HepG2 (cell line): ENCODE data around the gene CRAT. TPM values are rescaled to one million over a fixed set of nuclear protein-coding genes. Genes with fewer than 3 reads are reported as not detected.

Experiments used
- AHR ChIP-seq: IDR thresholded peaks from 2 replicates; pipeline ENCODE4 v1.6.1; 2018; ENCODE audit warnings: missing genetic modification reagents, missing compliant biosample characterization
- BORCS8-MEF2B ChIP-seq: sonication (generic); formaldehyde crosslinking; IDR thresholded peaks from 2 replicates; pipeline ENCODE4 v1.8.0; 2022; ENCODE audit warnings: mild to moderate bottlenecking, missing genetic modification reagents
- CENPT ChIP-seq: sonication (generic); formaldehyde crosslinking; IDR thresholded peaks from 2 replicates; pipeline ENCODE4 v1.8.0; 2022; ENCODE audit warnings: low read depth, mild to moderate bottlenecking, moderate library complexity, missing genetic modification reagents
- DNMT1 ChIP-seq: sonication (generic); formaldehyde crosslinking; IDR thresholded peaks from 2 replicates; pipeline ENCODE4 v1.5.1; 2020; ENCODE audit warnings: mild to moderate bottlenecking, missing genetic modification reagents
- FOSL1 ChIP-seq: sonication (generic); formaldehyde crosslinking; IDR thresholded peaks from 2 replicates; pipeline ENCODE4 v1.9.0; 2021; ENCODE audit warnings: missing genetic modification reagents, borderline replicate concordance
- IKZF1 ChIP-seq: fragments of 450-650 bp; IDR thresholded peaks from 2 replicates; pipeline ENCODE4 v1.7.1; 2016
- JUN ChIP-seq: sonication (generic); formaldehyde crosslinking; IDR thresholded peaks from 2 replicates; pipeline ENCODE4 v1.4.0; 2020; ENCODE audit warnings: mild to moderate bottlenecking, missing genetic modification reagents
- MED1 ChIP-seq: sonication (generic); formaldehyde crosslinking; IDR thresholded peaks from 2 replicates; pipeline ENCODE4 v1.4.0; 2020; ENCODE audit warnings: missing genetic modification reagents
- MIER3 ChIP-seq: IDR thresholded peaks from 2 replicates; pipeline ENCODE4 v1.6.1; 2016; ENCODE audit warnings: missing compliant biosample characterization, borderline replicate concordance
- MZF1 ChIP-seq: sonication (generic); formaldehyde crosslinking; IDR thresholded peaks from 2 replicates; pipeline ENCODE4 v1.8.1; 2023; ENCODE audit warnings: mild to moderate bottlenecking, missing genetic modification reagents, borderline replicate concordance
- NAIF1 ChIP-seq: sonication (generic); formaldehyde crosslinking; IDR thresholded peaks from 2 replicates; pipeline ENCODE4 v1.5.0; 2020; ENCODE audit warnings: mild to moderate bottlenecking, missing genetic modification reagents, borderline replicate concordance
- NFYC ChIP-seq: IDR thresholded peaks from 2 replicates; pipeline ENCODE4 v1.6.1; 2016; ENCODE audit warnings: missing genetic modification reagents, missing compliant biosample characterization
- NR3C1 ChIP-seq: sonication (generic); formaldehyde crosslinking; IDR thresholded peaks from 2 replicates; pipeline ENCODE4 v1.4.0; 2020; ENCODE audit warnings: missing genetic modification reagents
- RARA ChIP-seq: IDR thresholded peaks from 2 replicates; pipeline ENCODE4 v1.6.1; 2016; ENCODE audit warnings: missing genetic modification reagents, missing compliant biosample characterization
- RXRB ChIP-seq: IDR thresholded peaks from 2 replicates; pipeline ENCODE4 v1.6.1; 2016; ENCODE audit warnings: borderline replicate concordance, missing genetic modification reagents, missing compliant biosample characterization
- SMAD9 ChIP-seq: sonication (generic); formaldehyde crosslinking; IDR thresholded peaks from 2 replicates; pipeline ENCODE4 v1.5.1; 2020; ENCODE audit warnings: mild to moderate bottlenecking, missing genetic modification reagents
- SP5 ChIP-seq: IDR thresholded peaks from 2 replicates; pipeline ENCODE4 v1.6.1; 2016; ENCODE audit warnings: low read depth, borderline replicate concordance
- ZNF556 ChIP-seq: sonication (generic); formaldehyde crosslinking; IDR thresholded peaks from 2 replicates; pipeline ENCODE4 v1.4.0; 2020; ENCODE audit warnings: mild to moderate bottlenecking, missing genetic modification reagents, borderline replicate concordance
- ZNF672 ChIP-seq: sonication (generic); formaldehyde crosslinking; IDR thresholded peaks from 2 replicates; pipeline ENCODE4 v1.8.1; 2022; ENCODE audit warnings: missing genetic modification reagents
- ZNF850 ChIP-seq: sonication (generic); formaldehyde crosslinking; conservative IDR thresholded peaks from 2 replicates; pipeline ENCODE4 v1.9.0; 2021; ENCODE audit warnings: mild to moderate bottlenecking, missing genetic modification reagents
- polyA plus RNA-seq, 8 experiments: library from polyadenylated mRNA; depleted of rRNA in 3 of 8; stranded (reverse) in 7 of 8; unstranded in 1 of 8; fragments of >200 nt; fragmentation: Illumina TruSeq in 4 of 8; extraction: Trizol in 4 of 8; gene quantifications; 2 replicates each; pipeline versions ENCODE4 v1.2.1 to v1.2.3, GENCODE V29; 2011 to 2016; ENCODE audit warnings: low read depth in 4 of 8, missing spikeins in 1 of 8, mixed read lengths in 1 of 8; ENCODE audit not compliant: insufficient read depth in 1 of 8
- total RNA-seq, 5 experiments: library from RNA; depleted of rRNA; stranded (reverse); fragments of >200 nt; fragmentation: Illumina TruSeq; extraction: Trizol; gene quantifications; 2 replicates each; pipeline ENCODE4 v1.2.3, GENCODE V29; 2016; ENCODE audit warnings: low read depth in 1 of 5
- TF ChIP-seq, protein P1 (sequence below): IDR thresholded peaks from 2 replicates; pipeline ENCODE4 v1.6.1; 2016; ENCODE audit warnings: mild to moderate bottlenecking, missing biosample characterization, missing genetic modification reagents
- TF ChIP-seq, protein P2 (sequence below): sonication (generic); formaldehyde crosslinking; IDR thresholded peaks from 2 replicates; pipeline ENCODE4 v1.8.1; 2023; ENCODE audit warnings: mild to moderate bottlenecking, missing genetic modification reagents
- TF ChIP-seq, protein P3 (sequence below): sonication (generic); formaldehyde crosslinking; IDR thresholded peaks from 2 replicates; pipeline ENCODE4 v1.5.0; 2020; ENCODE audit warnings: mild to moderate bottlenecking, missing genetic modification reagents

Gene CRAT
- total and polyA plus RNA-seq, 2 of the 13 experiments (the other 11 are each of a cell fraction or from before 2014, with no cell fraction given), result 26.1 to 26.6 TPM

DNA sequence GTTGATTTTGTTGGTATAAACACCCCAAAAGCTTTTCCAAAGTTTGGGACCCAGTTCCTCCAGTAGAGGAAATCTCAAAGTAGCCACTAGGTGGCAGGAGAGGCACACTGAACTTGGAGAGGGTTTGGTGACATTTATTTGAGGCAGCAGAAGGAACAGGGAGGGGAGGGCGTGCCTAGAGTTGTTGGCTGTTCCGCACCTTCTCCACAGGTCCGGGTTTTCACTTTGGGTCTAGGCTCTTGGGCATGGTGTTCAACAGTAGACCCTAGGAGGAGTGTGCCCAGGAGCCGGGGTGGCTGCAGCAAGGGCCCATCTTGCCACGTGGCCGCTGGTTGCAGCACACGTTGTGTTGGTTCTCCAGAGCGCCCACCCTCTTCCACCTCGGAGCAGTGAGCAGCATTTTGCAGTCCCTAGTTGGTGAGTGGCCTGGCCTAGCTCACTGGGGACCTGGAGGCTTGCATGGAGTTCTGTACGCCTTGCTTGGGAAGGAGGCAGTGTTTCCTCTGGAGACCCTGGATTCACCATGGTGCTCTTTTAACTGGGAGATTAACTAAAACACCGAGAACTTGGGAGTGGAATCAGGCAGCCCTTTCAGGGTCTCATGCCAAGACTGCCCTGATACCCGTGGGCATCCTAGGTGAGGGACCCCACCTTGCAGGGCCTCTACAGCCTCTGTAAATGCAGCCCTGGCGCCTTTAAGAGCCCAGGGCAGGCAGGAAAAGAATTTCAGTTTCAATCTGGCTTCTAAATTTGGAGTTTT lies 28.8 kb upstream of the CRAT start (continued):
- 0 out of 2 replicates have a peak, but pooled peaks have one; percentile 19 for TF ChIP-seq ZNF556 (CRISPR knock-in tag)
- TF ChIP-seq CENPT (CRISPR knock-in tag), result no peak
- no peak; the same call in 1 of the 2 replicates for TF ChIP-seq MIER3
- TF ChIP-seq MZF1 (CRISPR knock-in tag), result 0 out of 2 replicates have a peak, but pooled peaks have one; percentile 3
- no peak for TF ChIP-seq DNMT1 (CRISPR knock-in tag)
- no peak for TF ChIP-seq FOSL1
- TF ChIP-seq AHR (CRISPR knock-in tag), result 0 out of 2 replicates have a peak, but pooled peaks have one; percentile 36
- no peak for TF ChIP-seq IKZF1
- TF ChIP-seq ZNF672, result no peak
- no peak for TF ChIP-seq SP5 (CRISPR knock-in tag)
- peak; percentile 34; the same call in 1 of the 2 replicates for TF ChIP-seq BORCS8-MEF2B (CRISPR knock-in tag)
- no peak for TF ChIP-seq ZNF850 (CRISPR knock-in tag)
- TF ChIP-seq, protein P1, sequence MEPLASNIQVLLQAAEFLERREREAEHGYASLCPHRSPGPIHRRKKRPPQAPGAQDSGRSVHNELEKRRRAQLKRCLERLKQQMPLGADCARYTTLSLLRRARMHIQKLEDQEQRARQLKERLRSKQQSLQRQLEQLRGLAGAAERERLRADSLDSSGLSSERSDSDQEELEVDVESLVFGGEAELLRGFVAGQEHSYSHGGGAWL (CRISPR knock-in tag), result peak; percentile 76; the same call in 1 of the 2 replicates
- TF ChIP-seq MED1 (CRISPR knock-in tag), result peak; percentile 50; the same call in 1 of the 2 replicates
- no peak for TF ChIP-seq NAIF1 (CRISPR knock-in tag)
- TF ChIP-seq RXRB (CRISPR knock-in tag), result peak; percentile 26; the same call in 1 of the 2 replicates
- TF ChIP-seq, protein P2, sequence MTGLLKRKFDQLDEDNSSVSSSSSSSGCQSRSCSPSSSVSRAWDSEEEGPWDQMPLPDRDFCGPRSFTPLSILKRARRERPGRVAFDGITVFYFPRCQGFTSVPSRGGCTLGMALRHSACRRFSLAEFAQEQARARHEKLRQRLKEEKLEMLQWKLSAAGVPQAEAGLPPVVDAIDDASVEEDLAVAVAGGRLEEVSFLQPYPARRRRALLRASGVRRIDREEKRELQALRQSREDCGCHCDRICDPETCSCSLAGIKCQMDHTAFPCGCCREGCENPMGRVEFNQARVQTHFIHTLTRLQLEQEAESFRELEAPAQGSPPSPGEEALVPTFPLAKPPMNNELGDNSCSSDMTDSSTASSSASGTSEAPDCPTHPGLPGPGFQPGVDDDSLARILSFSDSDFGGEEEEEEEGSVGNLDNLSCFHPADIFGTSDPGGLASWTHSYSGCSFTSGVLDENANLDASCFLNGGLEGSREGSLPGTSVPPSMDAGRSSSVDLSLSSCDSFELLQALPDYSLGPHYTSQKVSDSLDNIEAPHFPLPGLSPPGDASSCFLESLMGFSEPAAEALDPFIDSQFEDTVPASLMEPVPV (CRISPR knock-in tag), result no peak
- no peak for TF ChIP-seq RARA (CRISPR knock-in tag)
- TF ChIP-seq, protein P3, sequence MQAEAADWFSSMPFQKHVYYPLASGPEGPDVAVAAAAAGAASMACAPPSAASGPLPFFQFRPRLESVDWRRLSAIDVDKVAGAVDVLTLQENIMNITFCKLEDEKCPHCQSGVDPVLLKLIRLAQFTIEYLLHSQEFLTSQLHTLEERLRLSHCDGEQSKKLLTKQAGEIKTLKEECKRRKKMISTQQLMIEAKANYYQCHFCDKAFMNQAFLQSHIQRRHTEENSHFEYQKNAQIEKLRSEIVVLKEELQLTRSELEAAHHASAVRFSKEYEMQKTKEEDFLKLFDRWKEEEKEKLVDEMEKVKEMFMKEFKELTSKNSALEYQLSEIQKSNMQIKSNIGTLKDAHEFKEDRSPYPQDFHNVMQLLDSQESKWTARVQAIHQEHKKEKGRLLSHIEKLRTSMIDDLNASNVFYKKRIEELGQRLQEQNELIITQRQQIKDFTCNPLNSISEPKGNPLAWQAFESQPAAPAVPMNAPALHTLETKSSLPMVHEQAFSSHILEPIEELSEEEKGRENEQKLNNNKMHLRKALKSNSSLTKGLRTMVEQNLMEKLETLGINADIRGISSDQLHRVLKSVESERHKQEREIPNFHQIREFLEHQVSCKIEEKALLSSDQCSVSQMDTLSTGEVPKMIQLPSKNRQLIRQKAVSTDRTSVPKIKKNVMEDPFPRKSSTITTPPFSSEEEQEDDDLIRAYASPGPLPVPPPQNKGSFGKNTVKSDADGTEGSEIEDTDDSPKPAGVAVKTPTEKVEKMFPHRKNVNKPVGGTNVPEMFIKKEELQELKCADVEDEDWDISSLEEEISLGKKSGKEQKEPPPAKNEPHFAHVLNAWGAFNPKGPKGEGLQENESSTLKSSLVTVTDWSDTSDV (CRISPR knock-in tag), result no peak
- 0 out of 2 replicates have a peak, but pooled peaks have one; percentile 23 for TF ChIP-seq SMAD9 (CRISPR knock-in tag)
- TF ChIP-seq JUN (CRISPR knock-in tag), result 0 out of 2 replicates have a peak, but pooled peaks have one; percentile 14
- TF ChIP-seq NR3C1, result no peak
- TF ChIP-seq NFYC (CRISPR knock-in tag), result no peak
